ENCODE results near the gene ANAPC13. TPM values are rescaled to one million over a fixed set of nuclear protein-coding genes. Genes with fewer than 3 reads are reported as not detected.

Gene ANAPC13
- total RNA-seq, 3 donors from 2014 or later (not counting 1 experiment from before 2014, with no cell fraction given) = 16.1 to 20.4 (median 16.6) TPM

GRCh38 chr3:134445095-134445494, 40.7 kb downstream of the ANAPC13 start:
- H3K4me1 ChIP-seq (ENCODE audit: control insufficient read depth, insufficient read depth, low read length) = no peaks in the 10 kb centered on the region
- intact Hi-C loops (cut with micrococcal nuclease) = no loop called here
- Mint-ChIP-seq H3K36me3 (no peaks in the 10 kb centered on the region), H3K4me1 (no peaks in the 10 kb centered on the region), H3K27me3 (ENCODE audit: low read depth in 2 of 2) (peaks cover 27 to 29% of the 10 kb centered on the region in 2 donors), H3K9me3 (peaks cover 4 to 11% of the 10 kb centered on the region in 2 donors), H3K27ac (no peak overlapping the region), H3K4me3 (no peak overlapping the region)
- no CpG with 5 or more reads among the region's 1 CpG for WGBS (ENCODE audit: insufficient coverage)
- DNase-seq (no peak), ATAC-seq (no peak)
- no peaks in the 10 kb centered on the region for H3K9me3 ChIP-seq (ENCODE audit: control insufficient read depth, insufficient read depth, low read length)
- H3K36me3 ChIP-seq (ENCODE audit: control insufficient read depth, insufficient read depth, low read length) = no peaks in the 10 kb centered on the region
- TF ChIP-seq CTCF (IDR thresholded peaks at IDR 0.05) = no peak
- H3K27ac ChIP-seq (ENCODE audit: low read length) = no peak overlapping the region
- H3K27me3 ChIP-seq (ENCODE audit: control insufficient read depth, insufficient read depth, low read length) = peaks cover 5% of the 10 kb centered on the region
- no peak overlapping the region for H3K4me3 ChIP-seq (ENCODE audit: low read length)

- 100% methylated on average over 2 of the region's 2 CpGs for WGBS (ENCODE audit: insufficient coverage)
- H3K27me3 Mint-ChIP-seq (ENCODE audit: low read depth in 2 of 2) = peaks cover 36 to 40% of the 10 kb centered on the region in 2 donors
Measured at GRCh38 chr3:134441821-134442220, 44.0 kb downstream of the ANAPC13 start.

GRCh38 chr3:134441321-134441720, 44.5 kb downstream of the ANAPC13 start:
- Mint-ChIP-seq H3K4me3 (no peak overlapping the region), H3K36me3 (no peaks in the 10 kb centered on the region), H3K27me3 (ENCODE audit: low read depth in 2 of 2) (peaks cover 36 to 43% of the 10 kb centered on the region in 2 donors), H3K4me1 (no peaks in the 10 kb centered on the region), H3K27ac (no peak overlapping the region), H3K9me3 (peaks cover 4 to 11% of the 10 kb centered on the region in 2 donors)
- TF ChIP-seq CTCF (IDR thresholded peaks at IDR 0.05) = no peak
- WGBS (ENCODE audit: insufficient coverage) = no CpG with 5 or more reads among the region's 1 CpG
- no peak overlapping the region for H3K4me3 ChIP-seq (ENCODE audit: low read length)
- no peaks in the 10 kb centered on the region for H3K9me3 ChIP-seq (ENCODE audit: control insufficient read depth, insufficient read depth, low read length)
- H3K36me3 ChIP-seq (ENCODE audit: control insufficient read depth, insufficient read depth, low read length) = no peaks in the 10 kb centered on the region
- H3K27ac ChIP-seq (ENCODE audit: low read length) = no peak overlapping the region
- no peak for ATAC-seq
- peaks cover 5% of the 10 kb centered on the region for H3K27me3 ChIP-seq (ENCODE audit: control insufficient read depth, insufficient read depth, low read length)
- intact Hi-C loops (cut with micrococcal nuclease) = no loop called here
- no peak for DNase-seq
- H3K4me1 ChIP-seq (ENCODE audit: control insufficient read depth, insufficient read depth, low read length) = no peaks in the 10 kb centered on the region

More at GRCh38 chr3:134441821-134442220, 44.0 kb downstream of the ANAPC13 start:
- intact Hi-C loops (cut with micrococcal nuclease) = no loop called here
- no peaks in the 10 kb centered on the region for H3K9me3 ChIP-seq (ENCODE audit: control insufficient read depth, insufficient read depth, low read length)
- Mint-ChIP-seq H3K27ac (no peak overlapping the region), H3K9me3 (peaks cover 4 to 11% of the 10 kb centered on the region in 2 donors), H3K36me3 (no peaks in the 10 kb centered on the region), H3K4me1 (no peaks in the 10 kb centered on the region), H3K4me3 (no peak overlapping the region)
- ATAC-seq (no peak), DNase-seq (no peak)
- no peak overlapping the region for H3K27ac ChIP-seq (ENCODE audit: low read length)
- H3K4me3 ChIP-seq (ENCODE audit: low read length) = no peak overlapping the region
- H3K27me3 ChIP-seq (ENCODE audit: control insufficient read depth, insufficient read depth, low read length) = peaks cover 5% of the 10 kb centered on the region
- H3K4me1 ChIP-seq (ENCODE audit: control insufficient read depth, insufficient read depth, low read length) = no peaks in the 10 kb centered on the region
- no peaks in the 10 kb centered on the region for H3K36me3 ChIP-seq (ENCODE audit: control insufficient read depth, insufficient read depth, low read length)
- TF ChIP-seq CTCF (IDR thresholded peaks at IDR 0.05) = no peak

- no peaks in the 10 kb centered on the region for H3K9me3 ChIP-seq (ENCODE audit: control insufficient read depth, insufficient read depth, low read length)
- H3K36me3 ChIP-seq (ENCODE audit: control insufficient read depth, insufficient read depth, low read length) = no peaks in the 10 kb centered on the region
- Mint-ChIP-seq H3K4me1 (no peaks in the 10 kb centered on the region), H3K27me3 (ENCODE audit: low read depth in 2 of 2) (peaks cover 25 to 32% of the 10 kb centered on the region in 2 donors), H3K27ac (no peak overlapping the region), H3K36me3 (no peaks in the 10 kb centered on the region), H3K4me3 (no peak overlapping the region), H3K9me3 (no peaks in the 10 kb centered on the region)
- no peak for DNase-seq
- no peak overlapping the region for H3K4me3 ChIP-seq (ENCODE audit: low read length)
- no peak for ATAC-seq
- no peaks in the 10 kb centered on the region for H3K27me3 ChIP-seq (ENCODE audit: control insufficient read depth, insufficient read depth, low read length)
- no peak overlapping the region for H3K27ac ChIP-seq (ENCODE audit: low read length)
- no peaks in the 10 kb centered on the region for H3K4me1 ChIP-seq (ENCODE audit: control insufficient read depth, insufficient read depth, low read length)
- no peak for TF ChIP-seq CTCF (IDR thresholded peaks at IDR 0.05)
- intact Hi-C loops (cut with micrococcal nuclease) = no loop called here
- 92% methylated on average over 3 of the region's 3 CpGs for WGBS (ENCODE audit: insufficient coverage)
Measured at GRCh38 chr3:134437211-134437752, 48.5 kb downstream of the ANAPC13 start.
